ENCODE data around the gene TMEM161A.

DNA sequence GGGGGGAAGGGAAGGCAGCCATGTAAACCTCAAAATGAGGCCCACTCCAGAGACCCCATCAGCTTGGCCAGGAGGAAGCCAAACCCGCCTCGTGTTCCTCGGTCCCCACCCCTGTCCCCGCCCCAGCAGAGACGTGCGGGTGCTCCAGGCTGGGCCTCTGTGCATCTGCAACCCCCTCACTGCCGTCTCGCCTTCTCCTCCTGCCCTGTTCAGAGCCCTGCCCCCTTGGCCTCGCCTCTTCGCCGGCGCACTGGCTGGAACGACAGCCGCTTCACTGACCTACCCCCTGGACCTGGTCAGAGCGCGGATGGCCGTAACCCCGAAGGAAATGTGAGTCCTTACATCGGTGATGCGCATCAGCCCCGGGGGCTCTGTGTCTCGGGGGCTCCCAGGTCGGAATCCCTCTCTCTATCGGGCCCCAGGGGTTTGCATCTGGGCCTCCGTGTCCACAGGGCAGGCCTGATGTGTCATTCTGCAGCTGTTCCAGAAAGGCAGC lies 32.2 kb downstream of the TMEM161A start:
- TF ChIP-seq MZF1 (CRISPR knock-in tag; IDR thresholded peaks at IDR 0.05; ENCODE audit: borderline replicate concordance) = no peak
- TF ChIP-seq, protein P1, sequence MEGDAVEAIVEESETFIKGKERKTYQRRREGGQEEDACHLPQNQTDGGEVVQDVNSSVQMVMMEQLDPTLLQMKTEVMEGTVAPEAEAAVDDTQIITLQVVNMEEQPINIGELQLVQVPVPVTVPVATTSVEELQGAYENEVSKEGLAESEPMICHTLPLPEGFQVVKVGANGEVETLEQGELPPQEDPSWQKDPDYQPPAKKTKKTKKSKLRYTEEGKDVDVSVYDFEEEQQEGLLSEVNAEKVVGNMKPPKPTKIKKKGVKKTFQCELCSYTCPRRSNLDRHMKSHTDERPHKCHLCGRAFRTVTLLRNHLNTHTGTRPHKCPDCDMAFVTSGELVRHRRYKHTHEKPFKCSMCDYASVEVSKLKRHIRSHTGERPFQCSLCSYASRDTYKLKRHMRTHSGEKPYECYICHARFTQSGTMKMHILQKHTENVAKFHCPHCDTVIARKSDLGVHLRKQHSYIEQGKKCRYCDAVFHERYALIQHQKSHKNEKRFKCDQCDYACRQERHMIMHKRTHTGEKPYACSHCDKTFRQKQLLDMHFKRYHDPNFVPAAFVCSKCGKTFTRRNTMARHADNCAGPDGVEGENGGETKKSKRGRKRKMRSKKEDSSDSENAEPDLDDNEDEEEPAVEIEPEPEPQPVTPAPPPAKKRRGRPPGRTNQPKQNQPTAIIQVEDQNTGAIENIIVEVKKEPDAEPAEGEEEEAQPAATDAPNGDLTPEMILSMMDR (CRISPR knock-in tag; IDR thresholded peaks at IDR 0.05) = no peak
- no peak for TF ChIP-seq CREM (IDR thresholded peaks at IDR 0.05)
- TF ChIP-seq CREM (CRISPR knock-in tag; IDR thresholded peaks at IDR 0.05) = no peak
- no peak for TF ChIP-seq MYC (CRISPR knock-in tag; IDR thresholded peaks at IDR 0.05; ENCODE audit: borderline replicate concordance)
- no peak for TF ChIP-seq ZZZ3 (CRISPR knock-in tag; IDR thresholded peaks at IDR 0.05; ENCODE audit: borderline replicate concordance)
- no peak for TF ChIP-seq MAX (IDR thresholded peaks at IDR 0.05)
- no peak for TF ChIP-seq PHF5A (CRISPR knock-in tag; IDR thresholded peaks at IDR 0.05; ENCODE audit: low read depth, unreplicated experiment)
- no peak for TF ChIP-seq MAFK (conservative IDR thresholded peaks at IDR 0.05 in 1 of 2, IDR thresholded peaks at IDR 0.05 in 1 of 2; ENCODE audit: low read length in 2 of 2)
- no peak for TF ChIP-seq ARID3A (IDR thresholded peaks at IDR 0.05; ENCODE audit: low read depth, low read length)
- TF ChIP-seq NR2F6 (IDR thresholded peaks at IDR 0.05) = no peak
- no peak for TF ChIP-seq NR2F6 (CRISPR knock-in tag; IDR thresholded peaks at IDR 0.05)
